HL-60/S4 treated with phorbol 12-myristate 13-acetate at 8.2 ng/mL for 4 days and 3 days (cell line): ENCODE measurements around the gene BMPR1A.
"Not testable (repeated sequence)": the region's sequence is repeated elsewhere in the genome, so short reads cannot be mapped to it uniquely, and the experiment has no call there.

Experiments
- in situ Hi-C: fragments of 300-500 bp; cut with MboI; formaldehyde crosslinking; loops from 2 replicates; pipeline ENCODE4 v1.15.0; 2022; ENCODE audit warnings: low sequenced_read_pairs

Gene BMPR1A

DNA sequence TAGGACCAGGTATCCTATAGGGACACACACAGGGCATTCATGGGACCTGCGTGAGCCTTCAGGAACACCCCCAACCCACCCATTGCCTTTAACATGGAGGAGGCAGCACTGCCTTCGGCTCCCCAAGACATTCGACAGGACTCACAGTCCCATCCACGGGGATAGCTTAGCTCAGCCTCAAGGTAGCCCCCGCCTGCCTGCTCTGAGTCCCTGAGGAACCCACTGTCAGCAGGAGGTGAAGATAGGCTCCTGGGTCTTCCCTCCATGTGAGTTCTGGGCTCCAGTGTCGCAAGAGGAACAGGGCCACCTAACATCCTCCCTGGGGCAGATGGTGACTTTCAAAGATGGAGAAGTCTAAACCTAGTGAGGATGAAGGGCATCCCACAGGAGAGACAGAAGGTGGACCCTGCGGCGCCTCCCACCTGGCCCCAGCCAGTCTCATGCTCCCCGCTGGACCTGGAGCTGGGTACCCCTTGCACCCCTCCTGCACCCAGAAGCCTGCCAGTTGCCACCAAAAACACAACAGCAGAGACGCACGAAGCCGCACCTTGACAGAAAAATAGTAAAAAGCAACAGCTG, 207.0 kb downstream of the BMPR1A start:
- in situ Hi-C loops, result no loop called here

DNA sequence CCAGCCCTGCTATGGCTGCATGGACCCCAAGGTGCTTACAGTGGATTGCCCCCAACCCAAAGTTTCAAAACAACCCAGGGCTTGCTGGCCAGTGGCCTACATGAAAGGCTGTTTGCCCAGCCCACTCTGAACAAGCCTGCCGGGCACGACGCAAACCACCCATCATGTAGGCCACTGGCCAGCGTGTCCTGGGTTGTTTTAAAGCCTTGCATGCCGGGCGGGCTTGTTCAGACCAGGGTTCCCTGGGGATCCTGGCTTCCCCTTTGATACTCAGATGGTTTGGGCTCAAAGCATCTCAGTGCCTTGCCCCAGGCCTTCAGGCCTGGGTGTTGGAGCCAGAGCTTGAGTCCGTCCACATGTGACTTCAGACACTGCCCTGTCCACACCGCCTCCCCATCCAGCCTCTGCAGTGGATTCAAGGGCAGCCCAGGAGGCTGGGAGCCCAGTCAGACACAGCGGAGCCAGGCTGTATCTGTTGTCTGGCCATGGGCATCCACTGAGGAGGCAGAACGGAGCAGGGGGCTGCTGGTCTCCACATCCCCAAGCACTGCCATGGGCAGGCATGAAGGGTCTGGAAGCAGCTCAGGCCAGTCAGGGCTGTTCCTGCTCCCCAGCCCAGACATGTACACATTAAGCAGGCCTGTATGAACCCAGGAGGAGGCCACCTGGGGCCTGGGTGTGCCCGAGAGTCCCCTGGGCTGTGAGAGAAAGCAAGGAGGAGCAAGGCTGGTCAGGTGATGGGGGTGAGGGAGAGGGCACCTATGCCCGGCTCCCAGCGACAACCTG, 207.8 kb downstream of the BMPR1A start:
- in situ Hi-C loops, result no loop called here

DNA sequence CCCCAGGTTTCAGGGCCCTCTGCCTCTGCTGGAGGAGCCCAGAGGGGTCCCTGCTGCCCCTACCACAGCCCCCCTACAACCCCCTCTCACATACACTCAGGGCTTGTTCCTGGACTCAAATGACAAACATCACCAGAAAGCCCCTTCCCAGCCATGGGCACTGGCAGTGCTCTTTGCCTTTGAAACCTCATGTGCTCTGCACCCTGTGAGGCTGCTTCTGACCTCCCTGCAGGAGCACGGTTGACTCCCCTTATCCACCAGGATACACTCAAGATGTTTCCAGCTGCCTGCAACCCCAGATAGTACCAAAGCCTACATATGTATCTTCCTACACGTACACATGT, 208.4 kb downstream of the BMPR1A start:
- in situ Hi-C loops, result no loop called here

DNA sequence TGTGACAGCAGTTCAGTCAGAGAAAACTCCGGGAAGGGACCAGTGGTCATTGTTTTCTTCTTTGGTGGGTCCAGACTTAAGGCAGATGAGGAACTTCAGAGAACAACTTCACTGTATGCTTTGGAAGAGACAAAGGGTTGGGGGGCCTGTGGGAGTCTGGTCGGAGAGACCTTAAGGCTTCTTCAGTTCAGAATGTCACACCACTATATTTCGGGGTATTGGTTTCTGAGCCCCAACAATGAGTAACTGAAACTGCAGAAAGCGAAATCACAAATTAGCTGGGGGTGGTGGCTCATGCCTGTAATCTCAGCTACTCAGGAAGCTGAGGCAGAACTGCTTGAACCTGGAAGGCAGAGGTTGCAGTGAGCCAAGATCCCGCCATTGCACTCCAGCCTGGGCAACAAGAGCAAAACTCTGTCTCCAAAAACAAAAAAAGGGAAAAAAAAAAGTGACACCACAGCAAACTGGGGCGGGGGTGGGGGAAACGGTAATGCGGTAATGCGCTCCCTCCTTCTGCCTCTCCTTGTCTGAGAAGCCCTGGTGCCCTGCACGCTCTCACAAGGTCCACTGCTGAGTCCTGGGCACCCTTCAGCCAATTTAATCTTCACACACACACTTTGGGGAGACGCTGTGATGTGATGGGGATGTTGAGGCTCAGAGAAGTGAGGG, 209.7 kb downstream of the BMPR1A start:
- in situ Hi-C loops, result no loop called here

DNA sequence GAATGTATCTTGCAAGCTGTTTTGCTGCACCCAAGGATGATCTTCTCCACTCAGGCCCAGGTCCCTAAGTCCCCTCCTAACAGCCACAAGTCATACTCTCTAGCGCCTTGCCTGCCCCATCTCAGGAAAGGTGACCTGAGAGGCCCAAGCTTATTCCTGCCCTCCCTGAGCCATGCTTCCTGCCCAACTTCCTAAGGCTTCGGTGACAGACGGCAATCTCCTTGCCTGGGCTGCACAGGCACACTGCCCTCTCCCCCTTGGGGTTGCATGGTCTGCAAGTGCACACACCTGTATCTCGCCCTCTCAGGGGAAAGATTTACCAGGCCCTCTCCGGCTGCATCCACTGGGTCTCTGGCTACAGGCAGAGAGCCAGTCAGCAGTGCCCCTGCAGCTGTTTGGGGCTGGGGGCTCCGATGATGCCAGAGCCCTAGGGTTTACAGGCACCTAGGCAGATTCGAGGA, 211.1 kb downstream of the BMPR1A start:
- in situ Hi-C loops, result no loop called here

DNA sequence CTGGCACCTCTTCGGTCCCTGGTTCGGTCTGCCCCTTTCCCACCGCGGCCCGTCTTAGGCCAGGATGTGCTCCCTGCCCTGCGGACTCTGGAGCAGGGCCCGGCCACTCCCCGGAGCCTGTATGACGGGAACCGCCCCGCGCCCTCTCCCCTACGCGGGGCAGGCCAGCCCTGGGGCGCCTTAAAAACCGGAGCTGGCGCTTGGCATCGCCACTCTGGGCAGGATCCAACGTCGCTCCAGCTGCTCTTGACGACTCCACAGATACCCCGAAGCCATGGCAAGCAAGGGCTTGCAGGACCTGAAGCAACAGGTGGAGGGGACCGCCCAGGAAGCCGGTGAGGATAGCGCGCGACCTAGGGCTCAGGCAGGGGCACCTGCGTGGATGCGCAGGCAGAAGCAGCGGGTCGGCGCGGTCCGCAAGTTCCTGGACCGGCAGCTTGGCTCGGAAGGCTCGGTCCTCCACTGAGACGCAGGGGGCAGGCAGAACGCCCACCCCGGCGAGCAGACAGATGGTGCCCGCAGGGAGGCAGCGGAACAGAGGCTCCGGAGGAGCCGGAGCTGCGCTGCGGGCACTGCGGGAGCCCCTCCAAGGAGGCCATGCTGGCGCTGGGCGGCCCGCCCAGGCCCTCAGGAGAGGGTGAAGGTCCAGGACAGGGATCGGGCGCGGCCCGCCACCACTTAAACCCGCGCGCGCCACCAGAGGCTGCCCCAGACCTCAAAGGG, 212.0 kb downstream of the BMPR1A start, which contains the start of gene ADIRF:
ADIRF (plus strand) TSS at position 212 of the 723 bp plus-strand sequence; CDS start at position 275, 63 bp downstream.
- in situ Hi-C loops, result no loop called here

DNA sequence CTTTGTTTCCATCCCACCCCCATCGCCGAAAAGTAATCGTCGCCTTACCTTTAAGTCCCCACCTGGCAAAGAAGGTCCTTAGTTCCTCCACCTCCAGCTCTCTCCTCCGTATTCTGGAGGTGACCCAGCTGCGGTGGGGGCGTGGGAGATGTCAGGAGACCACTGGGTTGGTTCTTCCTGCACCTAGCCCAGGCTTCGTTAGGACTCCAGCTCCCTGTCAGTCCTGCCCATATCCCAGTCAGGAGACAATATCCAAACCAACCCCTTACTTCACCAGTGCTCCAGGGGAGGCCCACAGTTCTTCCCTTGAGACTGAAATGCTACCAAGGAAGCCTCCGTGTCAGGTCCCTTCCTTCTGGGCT, 212.6 kb downstream of the BMPR1A start:
- in situ Hi-C loops, result no loop called here

DNA sequence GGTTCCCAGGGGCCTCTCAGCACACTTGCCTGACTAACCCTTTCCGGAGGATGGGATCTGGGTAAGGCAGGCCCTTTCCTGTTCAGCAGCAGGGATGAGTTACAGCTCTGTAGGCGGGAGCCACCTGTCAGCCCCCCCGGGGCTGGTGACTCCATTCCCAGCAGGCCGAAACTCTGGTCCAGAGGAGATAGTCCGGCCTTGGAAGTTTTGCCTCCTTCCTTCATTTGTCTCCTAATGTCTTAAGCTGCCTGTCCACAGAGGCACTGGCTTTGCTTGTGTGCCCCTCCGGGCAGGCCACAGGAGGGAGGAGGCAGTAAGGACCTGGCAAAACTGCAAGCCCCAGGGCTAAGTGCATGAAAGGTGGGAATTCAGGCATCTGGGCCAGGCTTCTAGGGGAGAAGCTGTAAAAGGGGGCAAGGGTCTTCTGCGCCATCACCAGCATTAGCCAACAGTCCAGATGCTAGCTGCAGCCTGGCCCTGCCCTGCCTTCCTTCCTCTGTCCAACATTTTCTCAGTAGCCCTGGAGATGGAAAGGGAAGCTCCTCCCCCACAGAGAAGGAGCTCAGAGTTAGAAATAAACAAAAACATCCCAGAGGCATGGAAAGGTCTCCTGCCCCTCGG, 213.1 kb downstream of the BMPR1A start:
- in situ Hi-C loops, result no loop called here

DNA sequence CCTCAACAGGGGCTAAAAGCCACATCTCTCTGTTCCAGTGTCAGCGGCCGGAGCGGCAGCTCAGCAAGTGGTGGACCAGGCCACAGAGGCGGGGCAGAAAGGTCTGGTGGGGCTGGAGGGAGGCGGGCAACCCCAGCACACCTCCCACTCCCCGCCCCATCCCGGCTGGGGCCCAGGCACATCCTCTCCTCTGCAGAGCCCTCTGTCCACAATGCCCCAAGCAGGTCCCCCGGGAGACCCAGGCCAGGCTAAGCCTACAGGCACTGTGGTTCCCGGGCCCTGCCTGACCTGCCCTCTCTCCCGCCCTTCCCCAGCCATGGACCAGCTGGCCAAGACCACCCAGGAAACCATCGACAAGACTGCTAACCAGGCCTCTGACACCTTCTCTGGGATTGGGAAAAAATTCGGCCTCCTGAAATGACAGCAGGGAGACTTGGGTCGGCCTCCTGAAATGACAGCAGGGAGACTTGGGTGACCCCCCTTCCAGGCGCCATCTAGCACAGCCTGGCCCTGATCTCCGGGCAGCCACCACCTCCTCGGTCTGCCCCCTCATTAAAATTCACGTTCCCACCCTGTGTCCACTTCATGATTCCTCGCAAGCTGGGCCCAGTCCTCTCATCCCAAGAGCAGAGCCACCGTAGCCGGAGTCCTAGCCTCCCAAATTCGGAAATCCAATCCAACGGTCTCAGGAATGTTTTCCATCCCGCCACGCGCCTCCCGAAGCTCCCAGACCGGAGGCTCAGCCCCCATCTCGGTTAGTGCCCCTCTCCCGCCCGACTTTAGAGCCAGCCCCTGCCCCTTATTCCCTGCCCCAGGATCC, 214.0 kb downstream of the BMPR1A start:
- in situ Hi-C loops, result no loop called here

DNA sequence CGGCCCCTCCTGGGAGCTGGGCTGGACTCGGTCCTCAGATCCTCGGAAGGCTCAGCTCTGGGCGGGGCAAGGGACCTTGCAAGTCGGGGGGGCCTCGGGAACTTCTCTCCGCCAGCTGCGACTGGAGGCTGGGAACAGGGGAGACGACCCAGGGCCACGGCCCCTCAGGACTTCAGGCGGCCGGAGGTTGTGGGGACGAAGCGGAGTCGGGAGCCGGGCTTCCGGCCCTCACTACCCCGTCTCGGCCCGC, 214.5 kb downstream of the BMPR1A start:
- in situ Hi-C loops, result no loop called here

DNA sequence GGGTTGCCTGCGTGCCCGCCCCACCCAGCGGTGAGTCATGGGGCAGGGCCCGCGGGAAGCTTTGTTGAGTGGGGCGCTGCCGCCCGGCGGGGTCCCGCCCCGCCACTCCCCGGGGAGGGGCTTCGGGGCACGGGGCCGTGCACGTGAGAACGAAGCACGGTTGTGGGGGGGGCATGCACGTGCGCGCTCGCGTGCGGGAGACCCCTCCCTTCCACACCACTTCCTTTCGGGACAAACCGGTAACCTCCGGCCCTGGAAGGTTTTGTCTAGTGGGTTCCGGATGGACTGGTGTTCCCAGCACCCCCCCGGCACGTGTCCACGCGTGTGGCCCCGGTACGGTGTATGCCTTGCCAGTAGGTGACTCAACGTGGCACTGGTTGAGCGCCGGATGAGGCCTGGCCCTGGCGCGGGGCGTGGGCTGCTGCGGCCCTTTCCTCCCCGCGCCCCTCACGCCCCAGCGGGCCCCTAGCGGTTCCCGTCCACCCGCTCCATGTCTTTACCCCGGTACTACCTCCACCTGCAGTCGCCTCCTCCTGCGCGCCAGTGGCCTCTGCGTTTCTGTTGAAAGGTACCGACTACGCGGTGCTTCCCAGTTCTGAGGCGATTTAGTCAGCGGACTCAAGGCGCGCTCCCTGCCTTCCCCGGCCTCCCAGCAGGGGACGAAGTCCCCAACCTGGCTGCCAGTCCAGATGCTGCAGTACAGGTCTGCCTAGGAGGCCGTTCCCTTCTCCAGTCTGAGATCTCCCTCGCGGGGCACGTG, 215.0 kb downstream of the BMPR1A start:
- in situ Hi-C loops, result no loop called here

DNA sequence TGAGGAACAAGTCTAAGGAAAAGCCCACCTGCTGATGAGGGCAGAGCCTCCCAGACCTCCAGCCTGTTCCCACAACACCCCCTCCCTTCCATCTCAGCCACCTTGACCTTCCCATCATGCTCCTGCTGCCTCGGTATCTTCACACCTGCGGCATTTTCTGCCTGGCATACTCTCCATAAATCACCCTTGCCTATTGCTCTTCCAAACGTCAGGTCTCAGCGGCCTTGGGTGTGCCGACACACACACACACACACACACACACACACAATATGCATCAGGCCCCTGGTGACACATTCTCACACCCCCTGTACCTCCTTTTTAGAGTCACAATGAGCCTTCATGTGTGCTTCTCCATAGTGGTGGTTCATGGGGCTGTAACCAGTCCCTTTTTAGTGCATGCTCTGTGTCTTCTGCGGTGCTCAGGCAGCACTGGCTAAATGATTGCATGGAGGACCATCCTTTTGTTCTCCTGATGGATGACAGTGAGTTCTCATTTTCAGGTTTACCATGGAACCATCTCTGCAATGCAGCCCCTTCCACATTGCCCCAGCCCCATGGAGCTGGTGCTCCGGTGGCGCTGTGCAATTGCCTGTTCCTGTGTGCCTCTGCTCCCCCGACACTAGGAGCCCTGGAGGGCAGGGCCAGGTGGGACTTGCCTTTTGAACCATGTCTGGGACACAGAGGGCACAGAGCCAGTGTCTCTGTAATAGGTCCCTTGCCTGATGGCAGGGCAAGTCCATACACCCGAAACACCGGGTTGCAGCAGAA, 216.4 kb downstream of the BMPR1A start:
- in situ Hi-C loops, result no loop called here

DNA sequence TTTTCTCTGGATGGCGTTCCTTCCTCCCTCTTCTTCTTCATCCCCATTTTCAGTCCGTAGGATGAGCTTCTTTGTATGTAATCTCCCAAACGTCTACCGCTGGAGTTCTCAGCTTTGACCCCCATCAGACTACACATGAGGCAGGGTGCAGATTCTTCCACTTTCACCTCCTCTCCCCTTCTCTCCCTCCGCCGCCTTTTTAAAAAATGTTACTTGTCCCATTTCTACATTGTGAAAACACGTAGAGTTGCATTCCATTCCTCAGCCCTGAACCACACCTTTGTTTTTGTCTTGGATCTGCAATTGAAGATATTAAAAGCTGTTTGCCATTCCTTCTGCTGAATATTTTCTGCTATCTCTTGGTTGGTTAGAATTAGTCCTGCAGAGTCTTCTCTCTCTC, 218.1 kb downstream of the BMPR1A start:
- in situ Hi-C loops, result no loop called here

DNA sequence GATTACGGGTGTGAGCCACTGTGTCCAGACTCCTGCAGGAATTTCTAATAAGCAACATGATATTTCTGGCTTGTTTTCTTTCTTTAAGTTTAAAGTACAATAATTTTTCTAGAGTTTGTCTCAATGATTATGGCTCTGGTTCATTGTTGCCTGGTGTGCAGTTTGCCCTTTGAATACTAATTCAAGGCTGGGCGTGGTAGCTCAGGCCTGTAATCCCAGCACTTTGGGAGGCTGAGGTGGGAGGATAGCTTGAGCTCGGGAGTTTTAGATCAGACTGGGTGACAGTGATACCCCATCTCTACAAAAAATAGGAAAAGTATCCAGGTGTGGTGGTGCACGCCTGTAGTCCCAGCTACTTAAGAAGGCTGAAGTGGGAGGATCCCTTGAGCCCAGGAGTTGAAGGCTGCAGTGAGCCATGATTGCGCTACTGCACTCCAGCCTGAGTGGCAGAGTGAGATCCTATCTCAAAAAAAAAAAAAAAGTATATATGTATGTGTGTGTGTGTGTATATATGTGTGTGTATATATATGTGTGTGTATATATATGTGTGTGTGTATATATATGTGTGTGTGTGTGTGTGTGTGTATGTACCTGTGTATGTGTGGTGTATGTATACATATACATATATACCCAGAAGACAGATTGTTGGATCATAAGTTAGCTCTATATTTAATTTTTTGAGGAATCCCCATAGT, 220.1 kb downstream of the BMPR1A start:
- in situ Hi-C loops, result no loop called here

DNA sequence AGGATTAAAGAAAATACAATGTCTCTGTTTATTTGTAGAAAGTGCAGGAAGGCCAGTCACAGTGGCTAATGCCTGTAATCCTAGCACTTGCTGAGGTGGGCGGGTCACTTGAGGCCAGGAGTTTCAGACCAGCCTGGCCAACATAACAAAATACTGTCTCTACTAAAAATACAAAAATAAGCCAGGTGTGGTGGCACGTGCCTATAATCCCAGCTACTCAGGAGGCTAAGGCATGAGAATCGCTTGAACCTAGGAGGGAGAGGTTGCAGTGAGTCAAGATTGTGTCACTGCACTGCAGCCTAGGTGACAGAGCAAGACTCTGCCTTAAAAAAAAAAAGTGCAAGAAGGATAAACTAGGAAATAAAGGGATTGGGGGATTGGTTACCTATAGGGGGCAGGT, 222.0 kb downstream of the BMPR1A start:
- in situ Hi-C loops, result not testable (repeated sequence)

DNA sequence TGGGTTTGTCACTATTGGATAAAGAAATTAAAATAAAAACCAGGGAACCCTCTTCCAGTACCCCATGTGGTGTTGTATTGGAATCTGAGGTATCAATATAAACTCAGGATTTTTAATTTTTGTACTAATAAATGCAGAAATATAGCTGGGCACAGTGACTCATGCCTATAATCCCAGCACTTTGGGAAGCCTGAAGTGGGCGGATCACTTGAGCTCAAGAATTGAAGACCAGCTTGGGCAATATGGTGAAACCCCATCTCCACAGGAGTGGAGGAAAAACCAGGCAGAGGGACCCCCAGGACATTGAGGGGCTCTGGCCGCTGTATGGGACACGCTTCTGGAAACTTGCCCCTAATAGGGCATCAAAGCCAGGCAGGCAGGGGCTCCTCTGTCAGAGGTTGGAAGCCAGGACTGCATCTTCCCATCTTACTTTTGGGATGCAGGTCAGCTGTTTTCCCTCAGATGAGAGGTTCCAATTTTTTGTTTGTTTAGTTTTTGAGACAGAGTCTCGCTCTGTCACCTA, 222.9 kb downstream of the BMPR1A start:
- in situ Hi-C loops, result no loop called here

DNA sequence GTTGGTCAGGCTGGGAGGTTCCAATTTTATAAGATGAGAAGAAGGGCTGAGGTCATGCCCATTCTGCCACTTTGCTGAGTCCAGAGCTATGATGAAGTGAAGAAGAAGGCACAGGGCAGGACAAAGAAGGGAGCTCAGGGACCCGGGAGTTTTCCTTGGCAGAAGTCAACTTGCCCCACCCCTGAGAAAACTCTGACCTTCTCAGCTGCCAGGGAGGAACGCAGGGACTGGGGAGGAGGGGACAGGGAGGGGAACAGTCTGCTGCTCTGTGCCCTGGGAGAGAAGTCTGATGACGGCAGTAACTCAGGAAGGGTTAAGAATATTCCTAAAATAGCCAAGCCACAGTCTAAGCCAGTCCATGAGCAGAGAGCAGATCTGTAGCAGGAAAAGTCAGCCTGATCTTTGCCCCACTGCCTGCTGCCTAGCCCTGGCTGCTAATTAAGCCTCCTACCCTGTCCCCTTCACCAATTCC, 223.6 kb downstream of the BMPR1A start:
- in situ Hi-C loops, result no loop called here

DNA sequence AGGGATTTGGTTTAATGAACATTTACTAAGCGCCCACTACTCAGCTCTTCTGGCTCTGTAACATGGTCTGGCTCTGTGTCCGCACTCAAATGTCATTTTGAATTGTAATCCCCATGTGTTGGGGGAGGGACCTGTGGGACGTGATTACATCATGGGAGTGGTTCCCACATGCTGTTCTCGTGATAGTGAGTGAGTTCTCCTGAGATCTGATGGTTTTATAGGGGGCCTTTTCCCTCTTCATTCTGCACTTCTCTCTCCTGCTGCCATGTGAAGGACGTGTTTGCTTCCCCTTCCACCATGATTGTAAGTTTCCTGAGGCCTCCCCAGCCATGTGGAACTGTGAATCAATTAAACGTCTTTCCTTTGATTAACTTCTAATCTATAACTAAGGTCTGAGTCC, 224.6 kb downstream of the BMPR1A start:
- in situ Hi-C loops, result not testable (repeated sequence)
